Activated CD8-positive, alpha-beta memory T cell treated with anti-CD3 and anti-CD28 coated beads, Interleukin-2, amount 50 U/mL, for 4 hours (primary cell): ENCODE measurements around the gene COL1A1.

ENCODE experiments used
- DNase-seq: peaks from one replicate; pipeline ENCODE4 v3.0.0-alpha.2; 2020

COL1A1 gene

DNA sequence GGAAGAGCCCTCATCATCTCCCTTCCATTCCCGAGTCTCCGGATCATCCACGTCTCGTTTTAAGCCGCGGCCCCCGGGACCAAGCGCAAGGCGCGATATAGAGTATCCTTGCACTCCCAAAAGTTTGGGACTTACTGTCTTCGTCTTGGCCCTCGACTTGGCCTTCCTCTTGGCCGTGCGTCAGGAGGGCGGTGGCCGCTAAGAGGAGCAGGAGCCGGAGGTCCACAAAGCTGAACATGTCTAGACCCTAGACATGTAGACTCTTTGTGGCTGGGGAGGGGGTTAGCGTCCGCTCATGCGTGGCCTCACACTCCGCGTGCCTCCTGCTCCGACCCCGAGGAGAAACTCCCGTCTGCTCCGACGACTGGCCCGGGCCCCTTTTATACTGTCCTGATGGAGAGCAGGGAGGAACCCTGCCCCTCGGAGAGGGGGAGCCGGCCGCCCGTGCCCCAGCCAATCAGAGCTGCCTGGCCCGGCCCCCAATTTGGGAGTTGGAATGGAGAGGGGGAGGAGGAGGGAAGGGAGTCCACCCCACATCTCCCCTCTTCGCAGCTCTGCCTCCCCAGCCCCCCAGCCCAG, at the start of gene COL1A1:
COL1A1 (minus strand) TSS at position 356 of the 579 bp plus-strand sequence; CDS start at position 238, 118 bp downstream.
- DNase-seq = no peak

DNA sequence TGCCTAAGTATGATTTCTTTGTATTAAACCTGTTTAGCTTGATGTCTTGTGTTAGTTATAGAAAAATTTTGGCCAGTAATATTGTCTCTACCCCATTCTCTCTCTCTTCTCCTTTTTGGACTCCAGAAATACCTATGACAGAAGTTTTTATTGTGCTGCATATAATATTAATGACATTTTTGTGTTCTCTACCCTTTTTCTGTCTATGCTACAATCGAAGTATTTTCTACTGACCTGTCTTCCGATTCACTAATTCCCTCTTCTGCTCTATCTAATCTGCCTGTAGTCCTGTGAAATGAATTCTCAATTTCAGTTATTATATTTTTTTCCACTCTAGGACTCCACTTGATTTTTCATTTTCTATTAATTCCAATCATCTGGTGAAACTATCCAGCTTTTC, 46.8 kb upstream of the COL1A1 start:
- no peak for DNase-seq

DNA sequence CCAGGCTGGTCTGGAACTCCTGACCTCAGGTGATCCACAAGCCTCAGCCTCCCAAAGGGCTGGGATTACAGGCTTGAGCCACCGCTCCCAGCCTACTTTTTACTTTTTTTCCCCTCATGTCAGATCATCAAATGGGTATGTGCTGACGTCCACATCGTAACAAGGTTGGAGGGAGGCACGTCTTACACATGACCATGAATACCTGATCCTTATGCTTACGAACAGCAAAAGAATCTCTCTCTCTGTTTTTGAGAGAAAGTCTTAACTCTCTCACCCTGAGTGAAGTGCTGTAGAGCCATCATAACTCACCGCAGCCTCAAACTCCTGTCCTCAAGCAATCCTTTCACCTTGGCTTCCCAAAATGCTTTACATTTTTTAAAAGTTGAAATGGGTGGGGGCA, 43.3 kb upstream of the COL1A1 start:
- no peak for DNase-seq

DNA sequence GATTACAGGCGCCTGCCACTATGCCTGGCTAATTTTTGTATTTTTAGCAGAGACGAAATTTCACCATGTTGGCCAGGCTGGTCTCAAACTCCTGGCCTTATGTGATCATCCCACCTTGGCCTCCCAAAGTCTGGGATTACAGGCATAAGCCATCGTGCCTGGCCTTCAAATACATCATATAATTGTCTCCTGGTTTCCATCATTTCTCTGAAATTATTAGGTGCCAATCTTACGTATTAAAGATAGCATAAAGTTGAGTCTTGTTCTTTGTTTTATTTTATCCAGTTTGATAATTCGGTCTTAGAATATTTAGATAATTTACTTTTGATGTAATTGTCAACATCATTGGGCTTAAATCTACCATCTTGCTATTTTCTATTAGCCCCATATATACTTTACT, 40.0 kb upstream of the COL1A1 start:
- DNase-seq = no peak

- no peak for DNase-seq
Observed at GRCh38 chr17:50240851-50241250, 39.4 kb upstream of the COL1A1 start.

GRCh38 chr17:50239937-50240336, 38.5 kb upstream of the COL1A1 start:
- no peak for DNase-seq

GRCh38 chr17:50238601-50239280, 37.3 kb upstream of the COL1A1 start:
- DNase-seq = no peak

DNA sequence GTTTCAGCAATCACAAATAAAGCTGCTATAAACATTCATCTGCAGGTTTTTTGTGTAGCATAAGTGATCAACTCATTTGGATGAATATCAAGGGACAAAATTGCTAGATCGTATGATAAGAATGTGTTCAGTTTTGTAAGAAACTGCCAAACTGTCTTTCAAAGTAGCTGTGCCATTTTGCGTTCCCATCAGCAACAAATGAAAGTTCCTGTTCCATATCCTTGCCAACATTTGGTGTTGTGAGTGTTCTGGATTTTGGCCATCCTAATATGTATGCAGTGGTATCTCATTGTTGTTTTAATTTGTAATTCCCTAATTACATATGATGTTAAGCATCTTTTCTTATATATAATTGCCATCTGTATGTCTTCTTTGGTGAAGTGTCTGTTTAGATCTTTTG, 36.5 kb upstream of the COL1A1 start:
- DNase-seq = no peak

DNA sequence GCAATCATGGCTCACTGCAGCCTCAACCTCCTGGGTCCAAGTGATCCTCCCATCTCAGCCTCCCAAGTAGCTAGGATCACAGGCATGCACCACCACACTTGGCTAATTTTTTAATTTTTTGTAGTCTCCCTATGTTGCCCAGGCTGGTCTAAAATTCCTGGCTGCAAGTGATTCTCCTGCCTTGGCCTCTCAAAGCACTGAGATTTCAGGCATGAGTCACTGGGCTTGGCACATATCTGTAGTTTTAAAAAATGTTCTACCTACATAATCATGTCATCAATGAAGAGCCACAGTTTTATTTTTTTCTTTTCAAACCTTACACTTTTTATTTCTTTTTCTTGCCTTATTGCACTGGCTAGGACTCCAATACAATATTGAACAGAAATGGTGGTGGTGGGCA, 33.1 kb upstream of the COL1A1 start:
- DNase-seq = no peak

DNA sequence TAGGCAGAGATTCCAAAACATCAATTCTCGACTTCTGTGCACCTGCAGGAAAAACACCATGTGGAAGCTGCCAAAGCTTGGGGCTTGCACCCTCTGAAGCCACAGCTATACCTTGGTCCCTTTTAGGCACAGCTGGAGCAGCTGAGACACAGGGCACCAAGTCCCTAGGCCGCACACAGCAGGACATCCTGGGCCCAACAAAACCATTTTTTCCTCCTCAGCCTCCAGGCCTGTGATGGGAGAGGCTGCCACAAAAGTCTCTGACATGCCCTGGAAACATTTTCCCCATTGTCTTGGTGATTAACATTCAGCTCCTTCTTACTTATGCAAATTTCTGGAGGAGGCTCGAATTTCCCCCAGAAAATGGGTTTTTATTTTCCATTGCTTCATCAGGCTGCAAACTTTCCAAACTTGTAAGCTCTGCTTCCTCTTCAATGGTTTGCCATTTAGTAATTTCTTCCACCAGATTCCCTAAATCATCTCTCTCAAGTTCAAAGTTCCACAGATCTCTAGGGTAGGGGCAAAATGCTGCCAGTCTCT, 24.3 kb upstream of the COL1A1 start:
- no peak for DNase-seq

GRCh38 chr17:50222922-50223321, 21.5 kb upstream of the COL1A1 start:
- no peak for DNase-seq

- no peak for DNase-seq
Observed at GRCh38 chr17:50221864-50222545, 20.6 kb upstream of the COL1A1 start.

DNA sequence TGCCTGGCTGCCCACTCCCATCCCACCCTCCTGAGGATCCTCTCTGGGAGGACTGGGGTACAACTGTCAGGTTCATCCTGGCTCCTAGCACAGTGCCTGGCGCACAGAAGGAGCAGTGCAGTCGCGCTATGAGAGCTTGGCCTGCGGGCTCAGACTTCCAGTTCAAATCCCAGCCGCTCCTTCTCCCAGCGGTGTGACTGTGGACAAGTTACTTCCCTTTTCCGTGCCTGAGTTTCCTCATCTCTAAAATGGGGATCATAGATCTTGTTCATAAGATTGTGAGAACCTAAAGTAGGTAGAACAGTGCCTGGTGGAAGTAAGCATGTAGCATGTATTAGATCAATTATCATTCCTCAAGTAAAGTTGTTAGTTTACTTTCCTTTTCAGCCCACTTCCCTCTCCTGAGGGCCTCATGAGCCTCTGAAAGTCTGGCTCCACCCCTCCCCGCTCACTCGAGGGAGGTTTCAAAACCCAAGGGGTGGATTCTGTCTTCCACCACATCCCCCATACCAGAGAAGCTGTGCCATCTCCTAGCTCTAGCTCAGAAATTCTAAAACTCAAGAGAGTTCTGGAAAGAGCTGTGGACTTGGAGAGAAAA, 19.9 kb upstream of the COL1A1 start:
- DNase-seq = no peak

- DNase-seq = no peak
Observed at GRCh38 chr17:50220811-50221210, 19.4 kb upstream of the COL1A1 start.

GRCh38 chr17:50219939-50220465, 18.6 kb upstream of the COL1A1 start:
- no peak for DNase-seq

- no peak for DNase-seq
Observed at GRCh38 chr17:50219342-50219741, 17.9 kb upstream of the COL1A1 start.

GRCh38 chr17:50218771-50219315, 17.4 kb upstream of the COL1A1 start:
- no peak for DNase-seq

DNA sequence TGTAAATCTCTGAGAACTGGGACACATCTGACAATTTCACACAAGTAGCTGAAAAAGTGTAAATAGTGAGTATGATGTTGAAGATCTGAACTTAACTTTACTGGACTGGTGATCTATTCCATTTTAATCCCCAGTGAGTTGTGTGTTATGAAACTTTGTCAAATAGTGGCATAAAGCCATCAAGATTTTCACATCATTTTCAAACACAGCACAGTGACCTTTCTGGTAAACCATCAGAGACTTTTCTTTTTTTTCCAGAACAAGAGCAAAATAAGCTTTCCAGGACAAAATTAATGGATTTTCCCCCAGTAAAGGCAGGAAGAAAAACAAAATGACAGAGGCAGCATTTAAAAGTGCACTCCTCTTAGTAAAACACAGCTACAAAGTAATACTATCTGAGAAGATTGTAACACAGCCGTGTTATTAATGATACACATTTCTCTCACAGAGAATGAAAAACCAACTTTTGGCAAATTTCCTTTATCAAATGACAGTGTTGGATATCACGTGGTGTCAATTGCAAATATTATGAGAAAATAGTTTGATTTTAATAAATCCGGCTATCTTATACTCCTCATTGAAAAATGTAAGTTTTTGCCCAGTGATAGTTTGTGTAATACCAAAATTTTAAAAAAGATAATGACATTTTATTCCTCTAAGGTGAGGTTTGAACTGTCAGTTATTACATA, 16.8 kb upstream of the COL1A1 start:
- DNase-seq = no peak

- DNase-seq = no peak
Observed at GRCh38 chr17:50217591-50217990, 16.2 kb upstream of the COL1A1 start.

DNA sequence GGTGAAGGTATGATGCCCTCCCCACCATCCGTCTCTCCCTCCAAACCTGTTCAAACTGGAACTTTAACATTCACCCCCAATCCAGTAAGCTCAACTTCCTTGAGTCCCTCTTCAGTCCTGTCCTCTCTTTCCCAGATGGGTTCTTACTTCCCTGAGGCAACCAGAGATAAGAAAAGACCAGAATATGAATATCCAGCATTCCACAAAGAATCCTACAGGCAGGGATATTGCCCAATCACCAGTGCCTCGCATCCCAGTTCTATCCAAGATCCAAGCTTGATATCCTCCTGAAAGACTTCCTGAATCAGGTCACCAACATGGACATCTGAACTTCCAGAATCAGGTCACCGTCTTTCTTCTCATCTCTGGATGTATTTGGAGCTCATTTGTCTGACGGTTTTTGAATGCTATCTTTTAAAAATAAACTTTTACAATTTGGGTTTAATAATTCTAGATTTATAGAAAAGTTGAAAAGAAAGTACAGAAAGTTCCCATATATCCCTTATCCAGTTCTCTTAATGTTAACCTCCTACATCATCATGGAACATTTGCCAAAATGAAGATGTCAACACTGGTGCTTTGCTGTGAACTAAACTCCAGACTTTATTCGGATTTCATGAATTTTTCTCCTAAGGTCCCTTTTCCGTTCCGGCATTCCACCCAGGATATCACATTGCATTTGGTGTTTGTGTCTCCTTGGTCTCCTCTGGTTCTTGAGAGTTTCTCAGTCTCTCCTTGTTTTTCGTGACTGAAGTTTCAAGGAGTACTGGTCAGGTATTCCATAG, 13.7 kb upstream of the COL1A1 start:
- DNase-seq = no peak
